Upper lobe of right lung (tissue), 1 donor: Measurements from ENCODE around the gene WIPF1. TPM values are rescaled to one million over a fixed set of nuclear protein-coding genes. Genes with fewer than 3 reads are reported as not detected.
A peak's percentile ranks its signal among the peaks of the same experiment; 100 is the strongest.

Experiments used
- ATAC-seq: fragments of 200-7000 bp; cut with Tn5 transposase; one replicate; pipeline ENCODE4 v1.9.1; 2020; ENCODE audit warnings: mild to moderate bottlenecking, moderate library complexity
- DNase-seq: peaks from one replicate; pipeline ENCODE4 v3.0.0-alpha.2; 2020
- H3K27ac ChIP-seq: fragments of 200-600 bp; one replicate; pipeline ENCODE4 v1.8.0; 2022
- H3K27me3 ChIP-seq: fragments of 200-600 bp; one replicate; pipeline ENCODE4 v1.8.0; 2022; ENCODE audit warnings: mild to moderate bottlenecking
- H3K36me3 ChIP-seq: fragments of 200-600 bp; one replicate; pipeline ENCODE4 v1.8.0; 2022
- H3K4me1 ChIP-seq: fragments of 200-600 bp; one replicate; pipeline ENCODE4 v1.8.0; 2022
- H3K4me3 ChIP-seq: fragments of 200-600 bp; one replicate; pipeline ENCODE4 v1.8.0; 2022; ENCODE audit warnings: mild to moderate bottlenecking
- H3K9me3 ChIP-seq: fragments of 200-600 bp; one replicate; pipeline ENCODE4 v1.8.0; 2022
- CTCF ChIP-seq: fragments of 200-600 bp; IDR thresholded peaks from one replicate; pipeline ENCODE4 v1.8.0; 2022; ENCODE audit warnings: antibody characterized with exemption
- intact Hi-C: fragments of 100-400 bp; cut with DNase I; formaldehyde crosslinking; loops from one replicate; pipeline ENCODE4 v1.11.0; 2022
- total RNA-seq: library from RNA; stranded (reverse); fragmentation: NEBNext Ultra II Directional; extraction: Animal tissue kit (Norgen Biotek cat#: 25700); gene quantifications from one replicate; pipeline ENCODE4 v1.2.1, GENCODE V29; 2021
- donor health status: DM: no; HTN: yes; CAD: no; lungs with severe emphysema.

The WIPF1 gene
- total RNA-seq, 1 donor from 2014 or later = 71.5 TPM

- H3K4me3 ChIP-seq = no peak overlapping the region
- no peak for TF ChIP-seq CTCF
- ATAC-seq = no peak
- no peak overlapping the region for H3K27ac ChIP-seq
- DNase-seq = no peak
- H3K9me3 ChIP-seq = no peaks in the 10 kb centered on the region
- H3K27me3 ChIP-seq = no peaks in the 10 kb centered on the region
- intact Hi-C loops = no loop called here
- peaks cover 5% of the 10 kb centered on the region for H3K4me1 ChIP-seq
- H3K36me3 ChIP-seq = peaks cover 5% of the 10 kb centered on the region
Measured at GRCh38 chr2:174607989-174608865, 10.6 kb upstream of the WIPF1 start.

DNA sequence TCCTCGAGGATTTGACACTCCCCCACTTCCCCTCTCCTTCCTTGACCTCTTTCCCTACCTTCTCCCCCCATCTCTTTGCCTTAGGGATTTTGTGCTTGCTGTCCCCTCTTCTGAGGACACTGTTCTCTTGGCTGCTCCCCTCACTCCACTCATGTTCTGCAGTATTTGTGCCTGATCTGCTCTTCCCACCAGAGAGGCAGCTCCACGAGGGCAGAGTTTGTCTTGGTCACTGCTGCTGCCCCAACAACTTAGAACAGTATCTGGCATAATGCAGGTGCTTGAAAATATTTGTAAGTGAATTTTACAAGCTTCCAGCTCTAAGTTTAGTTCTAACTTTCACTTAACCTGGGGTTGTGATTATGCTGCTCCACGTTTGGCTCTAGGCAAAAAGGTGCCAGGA, 10.0 kb upstream of the WIPF1 start:
- no peak for TF ChIP-seq CTCF
- intact Hi-C loops = no loop called here
- no peaks in the 10 kb centered on the region for H3K27me3 ChIP-seq
- ATAC-seq (no peak), DNase-seq (no peak)
- no peak overlapping the region for H3K27ac ChIP-seq
- H3K4me3 ChIP-seq = no peak overlapping the region
- H3K36me3 ChIP-seq = no peaks in the 10 kb centered on the region
- H3K9me3 ChIP-seq = no peaks in the 10 kb centered on the region
- H3K4me1 ChIP-seq = peaks cover 4% of the 10 kb centered on the region

- ATAC-seq (peak; percentile 46), DNase-seq (no peak)
- TF ChIP-seq CTCF = no peak
- H3K27me3 ChIP-seq = no peaks in the 10 kb centered on the region
- H3K9me3 ChIP-seq = no peaks in the 10 kb centered on the region
- H3K4me3 ChIP-seq = no peak overlapping the region
- H3K27ac ChIP-seq = no peak overlapping the region
- peaks cover 4% of the 10 kb centered on the region for H3K4me1 ChIP-seq
- H3K36me3 ChIP-seq = no peaks in the 10 kb centered on the region
- intact Hi-C loops = no loop called here
Measured at GRCh38 chr2:174606336-174606735, 8.7 kb upstream of the WIPF1 start.

DNA sequence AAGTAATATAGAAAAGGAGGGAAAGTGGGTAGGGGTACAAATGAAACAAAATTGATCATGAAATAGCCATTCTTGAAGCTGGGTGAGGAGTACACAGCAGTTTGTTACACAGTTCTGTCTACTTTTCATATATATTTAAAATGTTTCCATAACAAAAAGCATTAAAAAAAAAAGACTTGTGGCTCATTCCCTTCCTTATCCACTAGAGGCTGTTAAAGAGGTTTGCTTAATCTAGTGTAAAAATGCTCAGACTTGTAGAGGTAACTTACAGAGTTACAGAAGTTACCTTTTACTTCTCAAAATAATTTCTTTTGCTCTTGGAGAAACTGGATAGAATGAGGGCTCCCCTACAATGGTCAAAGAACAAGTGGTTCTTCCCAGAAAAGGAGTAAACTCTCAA, 8.1 kb upstream of the WIPF1 start:
- H3K4me1 ChIP-seq = peaks cover 4% of the 10 kb centered on the region
- H3K4me3 ChIP-seq = no peak overlapping the region
- no peak for DNase-seq
- no peak for ATAC-seq
- no peaks in the 10 kb centered on the region for H3K9me3 ChIP-seq
- no peak overlapping the region for H3K27ac ChIP-seq
- peak; percentile 42 for TF ChIP-seq CTCF
- H3K27me3 ChIP-seq = no peaks in the 10 kb centered on the region
- H3K36me3 ChIP-seq = no peaks in the 10 kb centered on the region
- intact Hi-C loops = no loop called here

- H3K4me3 ChIP-seq = no peak overlapping the region
- H3K9me3 ChIP-seq = no peaks in the 10 kb centered on the region
- DNase-seq (no peak), ATAC-seq (peak; percentile 77)
- no peaks in the 10 kb centered on the region for H3K27me3 ChIP-seq
- TF ChIP-seq CTCF = peak; percentile 47
- no peak overlapping the region for H3K27ac ChIP-seq
- H3K36me3 ChIP-seq = no peaks in the 10 kb centered on the region
- intact Hi-C loops = no loop called here
- peaks cover 17% of the 10 kb centered on the region for H3K4me1 ChIP-seq
Measured at GRCh38 chr2:174603280-174603679, 5.7 kb upstream of the WIPF1 start.
